Measurements from ENCODE around the gene DDR1. TPM values are rescaled to one million over a fixed set of nuclear protein-coding genes. Genes with fewer than 3 reads are reported as not detected.

DDR1 gene
- total and polyA plus RNA-seq, 2 donors from 2014 or later: 95.8 to 362 TPM

DNA sequence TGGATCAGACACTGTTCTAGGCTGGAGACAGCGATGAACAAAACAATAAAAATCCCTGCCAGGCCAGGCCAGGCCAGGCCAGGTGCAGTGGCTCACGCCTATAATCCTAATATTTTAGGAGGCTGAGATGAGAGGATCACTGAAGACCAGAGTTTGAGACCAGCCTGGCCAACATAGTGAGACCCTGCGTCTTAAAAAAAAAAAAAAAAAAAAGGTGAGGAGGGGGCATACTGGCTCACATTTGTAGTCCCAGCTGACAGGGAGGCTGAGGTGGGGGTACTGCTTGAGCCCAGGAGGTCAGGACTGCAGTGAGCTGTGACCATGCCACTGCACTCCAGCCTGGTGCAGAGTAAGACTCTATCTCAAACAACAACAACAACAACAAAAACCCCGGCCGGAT, 61.0 kb downstream of the DDR1 start:
- Histone ChIP-seq H3K9ac (ENCODE audit: low read length in 3 of 3) (no peak overlapping the region), H3K27ac (ENCODE audit: low read depth in 2 of 2, low read length in 2 of 2) (no peak overlapping the region), H3K36me3 (ENCODE audit: control insufficient read depth in 2 of 3, insufficient read depth in 3 of 3, low read length in 3 of 3) (no peaks in the 10 kb centered on the region), H3K4me3 (ENCODE audit: low read length in 3 of 3) (no peak overlapping the region), H3K9me3 (ENCODE audit: control insufficient read depth in 2 of 3, insufficient read depth in 1 of 3, low read length in 3 of 3) (no peaks in the 10 kb centered on the region), H3K4me1 (ENCODE audit: control insufficient read depth in 2 of 3, insufficient read depth in 2 of 3, low read depth in 1 of 3, low read length in 3 of 3) (no peaks in the 10 kb centered on the region), H3K27me3 (ENCODE audit: control insufficient read depth, insufficient read depth, low read length) (no peaks in the 10 kb centered on the region)
- DNase-seq (no peak), FAIRE-seq (no peak)
- TF ChIP-seq CTCF (IDR thresholded peaks at IDR 0.05; ENCODE audit: borderline replicate concordance, extremely low read depth, insufficient read depth): no peak
- intact Hi-C loops (cut with DNase I): no loop called here

GRCh38 chr6:30947231-30947630, 62.9 kb downstream of the DDR1 start:
- FAIRE-seq (no peak), DNase-seq (no peak)
- Histone ChIP-seq H3K27ac (ENCODE audit: low read depth in 2 of 2, low read length in 2 of 2) (no peak overlapping the region), H3K9me3 (ENCODE audit: control insufficient read depth in 2 of 3, insufficient read depth in 1 of 3, low read length in 3 of 3) (no peaks in the 10 kb centered on the region), H3K36me3 (ENCODE audit: control insufficient read depth in 2 of 3, insufficient read depth in 3 of 3, low read length in 3 of 3) (no peaks in the 10 kb centered on the region), H3K4me3 (ENCODE audit: low read length in 3 of 3) (no peak overlapping the region), H3K27me3 (ENCODE audit: control insufficient read depth, insufficient read depth, low read length) (no peaks in the 10 kb centered on the region), H3K4me1 (ENCODE audit: control insufficient read depth in 2 of 3, insufficient read depth in 2 of 3, low read depth in 1 of 3, low read length in 3 of 3) (no peaks in the 10 kb centered on the region), H3K9ac (ENCODE audit: low read length in 3 of 3) (no peak overlapping the region)
- no peak for TF ChIP-seq CTCF (IDR thresholded peaks at IDR 0.05; ENCODE audit: borderline replicate concordance, extremely low read depth, insufficient read depth)
- intact Hi-C loops (cut with DNase I): no loop called here

- no peak overlapping the region for H3K27ac ChIP-seq (ENCODE audit: low read depth in 2 of 2, low read length in 2 of 2)
- H3K9ac ChIP-seq (ENCODE audit: low read length in 3 of 3): no peak overlapping the region
- H3K4me1 ChIP-seq (ENCODE audit: control insufficient read depth in 2 of 3, insufficient read depth in 2 of 3, low read depth in 1 of 3, low read length in 3 of 3): no peaks in the 10 kb centered on the region
- intact Hi-C loops (cut with DNase I): no loop called here
- DNase-seq (no peak), FAIRE-seq (no peak)
- H3K27me3 ChIP-seq (ENCODE audit: control insufficient read depth, insufficient read depth, low read length): no peaks in the 10 kb centered on the region
- no peaks in the 10 kb centered on the region for H3K9me3 ChIP-seq (ENCODE audit: control insufficient read depth in 2 of 3, insufficient read depth in 1 of 3, low read length in 3 of 3)
- TF ChIP-seq CTCF (IDR thresholded peaks at IDR 0.05; ENCODE audit: borderline replicate concordance, extremely low read depth, insufficient read depth): no peak
- no peaks in the 10 kb centered on the region for H3K36me3 ChIP-seq (ENCODE audit: control insufficient read depth in 2 of 3, insufficient read depth in 3 of 3, low read length in 3 of 3)
- no peak overlapping the region for H3K4me3 ChIP-seq (ENCODE audit: low read length in 3 of 3)
These were observed 64.5 kb downstream of the DDR1 start for GRCh38 chr6:30948811-30949210.

Small RNA genes within 50 kb of the gene (microRNA-seq; reads per million reads assigned to microRNA genes)
- 1.4 reads per million for gene MIR4640

Other genes with a start within 250 kb of the DDR1 start
- gene C6orf136, start 237.4 kb upstream of the DDR1 start, total RNA-seq: 27.4 TPM
- 45.6 TPM for gene C6orf136, start 237.4 kb upstream of the DDR1 start, polyA plus RNA-seq (ENCODE audit: insufficient read depth, low read depth, low replicate concordance)
- 30.5 TPM for gene DHX16, start 211.5 kb upstream of the DDR1 start, total RNA-seq
- 26.7 TPM for gene DHX16, start 211.5 kb upstream of the DDR1 start, polyA plus RNA-seq (ENCODE audit: insufficient read depth, low read depth, low replicate concordance)
- 51.9 TPM for gene PPP1R18, start 197.9 kb upstream of the DDR1 start, total RNA-seq
- 17.1 TPM for gene PPP1R18, start 197.9 kb upstream of the DDR1 start, polyA plus RNA-seq (ENCODE audit: insufficient read depth, low read depth, low replicate concordance)
- gene NRM, start 193.5 kb upstream of the DDR1 start, total RNA-seq: 14.2 TPM
- 14.2 TPM for gene NRM, start 193.5 kb upstream of the DDR1 start, polyA plus RNA-seq (ENCODE audit: insufficient read depth, low read depth, low replicate concordance)
- 47.9 TPM for gene MDC1, start 167.2 kb upstream of the DDR1 start, total RNA-seq
- gene MDC1, start 167.2 kb upstream of the DDR1 start, polyA plus RNA-seq (ENCODE audit: insufficient read depth, low read depth, low replicate concordance): 9.5 TPM
- gene TUBB, start 164.2 kb upstream of the DDR1 start, total RNA-seq: 295 TPM
- gene TUBB, start 164.2 kb upstream of the DDR1 start, polyA plus RNA-seq (ENCODE audit: insufficient read depth, low read depth, low replicate concordance): 197 TPM
- gene FLOT1, start 141.8 kb upstream of the DDR1 start, total RNA-seq: 227 TPM
- 317 TPM for gene FLOT1, start 141.8 kb upstream of the DDR1 start, polyA plus RNA-seq (ENCODE audit: insufficient read depth, low read depth, low replicate concordance)
- 59.5 TPM for gene IER3, start 140.0 kb upstream of the DDR1 start, total RNA-seq
- 94.3 TPM for gene IER3, start 140.0 kb upstream of the DDR1 start, polyA plus RNA-seq (ENCODE audit: insufficient read depth, low read depth, low replicate concordance)
- gene GTF2H4, start 23.7 kb downstream of the DDR1 start, total RNA-seq: 39.3 TPM
- gene GTF2H4, start 23.7 kb downstream of the DDR1 start, polyA plus RNA-seq (ENCODE audit: insufficient read depth, low read depth, low replicate concordance): 20.9 TPM
- 34.5 TPM for gene VARS2, start 29.7 kb downstream of the DDR1 start, total RNA-seq
- 30.4 TPM for gene VARS2, start 29.7 kb downstream of the DDR1 start, polyA plus RNA-seq (ENCODE audit: insufficient read depth, low read depth, low replicate concordance)
- 30.5 TPM for gene SFTA2, start 47.7 kb downstream of the DDR1 start, total RNA-seq
- 7.4 TPM for gene SFTA2, start 47.7 kb downstream of the DDR1 start, polyA plus RNA-seq (ENCODE audit: insufficient read depth, low read depth, low replicate concordance)
- gene MUCL3, start 56.5 kb downstream of the DDR1 start, total RNA-seq: 0.13 TPM
- not detected for gene MUCL3, start 56.5 kb downstream of the DDR1 start, polyA plus RNA-seq (ENCODE audit: insufficient read depth, low read depth, low replicate concordance)
- not detected for gene MUC21, start 99.2 kb downstream of the DDR1 start, total RNA-seq
- not detected for gene MUC21, start 99.2 kb downstream of the DDR1 start, polyA plus RNA-seq (ENCODE audit: insufficient read depth, low read depth, low replicate concordance)
- not detected for gene MUC22, start 126.0 kb downstream of the DDR1 start, total RNA-seq
- not detected for gene MUC22, start 126.0 kb downstream of the DDR1 start, polyA plus RNA-seq (ENCODE audit: insufficient read depth, low read depth, low replicate concordance)
- gene C6orf15, start 228.1 kb downstream of the DDR1 start, total RNA-seq: not detected
- gene C6orf15, start 228.1 kb downstream of the DDR1 start, polyA plus RNA-seq (ENCODE audit: insufficient read depth, low read depth, low replicate concordance): not detected
- 3.6 TPM for gene PSORS1C1, start 230.3 kb downstream of the DDR1 start, total RNA-seq
- gene PSORS1C1, start 230.3 kb downstream of the DDR1 start, polyA plus RNA-seq (ENCODE audit: insufficient read depth, low read depth, low replicate concordance): 2.1 TPM
- gene CDSN, start 235.9 kb downstream of the DDR1 start, total RNA-seq: 0.13 TPM
- gene CDSN, start 235.9 kb downstream of the DDR1 start, polyA plus RNA-seq (ENCODE audit: insufficient read depth, low read depth, low replicate concordance): not detected